Neural cell (in vitro differentiated cells): ENCODE measurements around the gene ASB6. TPM values are rescaled to one million over a fixed set of nuclear protein-coding genes. Genes with fewer than 3 reads are reported as not detected.

Experiments
- H2AFZ ChIP-seq: fragments of 200-600, 300-800 bp; sonication (generic), shearing (Covaris generic); 2 replicates; pipeline ENCODE4 v1.6.0; 2014; ENCODE audit warnings: low read depth, mild to moderate bottlenecking, antibody characterized with exemption, low read length, moderate library complexity
- H3F3A ChIP-seq: fragments of 200-600 bp; shearing (Covaris generic); 2 replicates; pipeline ENCODE4 v1.6.1; 2016; ENCODE audit warnings: mild to moderate bottlenecking, moderate library complexity, mixed read lengths, antibody characterized with exemption, low read length; ENCODE audit not compliant: insufficient read depth, poor library complexity, severe bottlenecking
- H3K27ac ChIP-seq: fragments of 200-600, 300-800 bp; sonication (generic), shearing (Covaris generic); 2 replicates; pipeline ENCODE4 v1.5.1; 2014; ENCODE audit warnings: mild to moderate bottlenecking, low read length, moderate library complexity
- H3K27me3 ChIP-seq: fragments of 300-800, 200-600 bp; sonication (generic), shearing (Covaris generic); 2 replicates; pipeline ENCODE4 v1.6.0; 2014; ENCODE audit warnings: mild to moderate bottlenecking, low read depth, low read length, moderate library complexity; ENCODE audit not compliant: insufficient read depth
- H3K36me3 ChIP-seq: fragments of 300-800, 200-600 bp; sonication (generic), shearing (Covaris generic); 2 replicates; pipeline ENCODE4 v1.5.1; 2014; ENCODE audit warnings: mild to moderate bottlenecking, antibody characterized with exemption, low read length, moderate library complexity; ENCODE audit not compliant: insufficient read depth
- H3K4me2 ChIP-seq: fragments of 300-800, 200-600 bp; sonication (generic), shearing (Covaris generic); 2 replicates; pipeline ENCODE4 v1.6.0; 2014; ENCODE audit warnings: mild to moderate bottlenecking, low read length
- H3K4me3 ChIP-seq: fragments of 300-800, 200-600 bp; sonication (generic), shearing (Covaris generic); 2 replicates; pipeline ENCODE4 v1.5.1; 2014; ENCODE audit warnings: mild to moderate bottlenecking, low read length, moderate library complexity
- H3K79me2 ChIP-seq: fragments of 200-600 bp; shearing (Covaris generic); replicated peaks from 2 replicates; pipeline ENCODE4 v1.6.0; 2014; ENCODE audit warnings: mild to moderate bottlenecking, low read length, moderate library complexity; ENCODE audit not compliant: insufficient read depth
- H3K9ac ChIP-seq: fragments of 300-800, 200-600 bp; sonication (generic), shearing (Covaris generic); 2 replicates; pipeline ENCODE4 v1.6.1; 2016; ENCODE audit warnings: mild to moderate bottlenecking, low read length, mixed read lengths
- H3K9me2 ChIP-seq: fragments of 200-600 bp; shearing (Covaris generic); 2 replicates; pipeline ENCODE4 v1.6.1; 2016; ENCODE audit warnings: mild to moderate bottlenecking, low read length, mixed read lengths; ENCODE audit not compliant: insufficient read depth
- H3K9me3 ChIP-seq: fragments of 200-600, 300-800 bp; sonication (generic), shearing (Covaris generic); 2 replicates; pipeline ENCODE4 v1.6.1; 2016; ENCODE audit warnings: mild to moderate bottlenecking, mixed run types, low read length, moderate library complexity, mixed read lengths
- H4K20me1 ChIP-seq: fragments of 200-600 bp; shearing (Covaris generic); 2 replicates; pipeline ENCODE4 v1.6.1; 2016; ENCODE audit warnings: mild to moderate bottlenecking, mixed run types; ENCODE audit not compliant: insufficient read depth
- CTCF ChIP-seq: fragments of 450-650 bp; IDR thresholded peaks from 2 replicates; pipeline ENCODE4 v1.5.1; 2014; ENCODE audit warnings: antibody characterized with exemption, mild to moderate bottlenecking, moderate library complexity; ENCODE audit not compliant: poor library complexity, severe bottlenecking
- EP300 ChIP-seq: fragments of 450-650 bp; conservative IDR thresholded peaks from 2 replicates; pipeline ENCODE4 v1.6.1; 2014; ENCODE audit warnings: antibody characterized with exemption, mild to moderate bottlenecking, moderate library complexity; ENCODE audit not compliant: poor library complexity, severe bottlenecking
- EZH2 ChIP-seq: fragments of 200-600, 300-800 bp; shearing (Covaris generic), sonication (generic); IDR thresholded peaks from 2 replicates; pipeline ENCODE4 v1.6.1; 2014; ENCODE audit warnings: antibody characterized with exemption, low read length, borderline replicate concordance, mild to moderate bottlenecking; ENCODE audit not compliant: insufficient read depth, poor library complexity, severe bottlenecking
- MXI1 ChIP-seq: fragments of 450-650 bp; conservative IDR thresholded peaks from 2 replicates; pipeline ENCODE4 v1.6.1; 2014; ENCODE audit warnings: antibody characterized with exemption, mild to moderate bottlenecking; ENCODE audit not compliant: poor library complexity, severe bottlenecking
- POLR2AphosphoS5 ChIP-seq: IDR thresholded peaks from 2 replicates; pipeline ENCODE4 v1.6.1; 2012
- RAD21 ChIP-seq: fragments of 450-650 bp; conservative IDR thresholded peaks from 2 replicates; pipeline ENCODE4 v1.6.1; 2014; ENCODE audit warnings: antibody characterized with exemption, mild to moderate bottlenecking, moderate library complexity
- REST ChIP-seq: IDR thresholded peaks from 2 replicates; pipeline ENCODE4 v1.6.1; 2012; ENCODE audit warnings: borderline replicate concordance
- SMC3 ChIP-seq: fragments of 450-650 bp; conservative IDR thresholded peaks from 2 replicates; pipeline ENCODE4 v1.6.1; 2014; ENCODE audit warnings: antibody characterized with exemption, mild to moderate bottlenecking, moderate library complexity; ENCODE audit not compliant: poor library complexity
- TAF1 ChIP-seq: IDR thresholded peaks from 2 replicates; pipeline ENCODE4 v1.6.1; 2012; ENCODE audit warnings: low read depth
- polyA plus RNA-seq: library from polyadenylated mRNA; depleted of rRNA; stranded (reverse); fragments of >200 nt; gene quantifications from 2 replicates; pipeline ENCODE4 v1.2.3, GENCODE V29; 2014

The ASB6 gene
- polyA plus RNA-seq, 1 donor from 2014 or later, result 18.4 TPM

DNA sequence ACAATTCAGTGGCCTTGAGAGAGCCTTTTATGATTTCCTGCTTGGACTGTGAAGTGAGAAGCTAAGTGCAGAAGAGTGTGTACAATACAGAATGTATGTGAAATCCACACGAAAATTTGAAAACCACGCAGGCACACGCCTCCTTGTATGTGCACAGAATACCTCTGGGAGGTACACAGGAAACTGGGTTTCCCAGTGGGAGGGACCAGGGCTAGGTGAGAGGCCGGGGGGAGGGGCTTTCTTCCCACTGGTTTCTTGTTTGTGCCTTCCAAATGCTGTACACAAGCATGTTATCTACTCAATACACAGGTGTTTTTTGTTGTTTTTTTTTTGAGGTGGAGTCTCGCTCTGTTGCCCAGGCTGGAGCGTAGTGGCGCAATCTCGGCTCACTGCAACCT, 37.2 kb downstream of the ASB6 start:
- no peaks in the 10 kb centered on the region for H3K79me2 ChIP-seq
- H3K4me2 ChIP-seq, result no peak overlapping the region
- H2AFZ ChIP-seq, result no peak overlapping the region
- no peaks in the 10 kb centered on the region for H3F3A ChIP-seq
- no peak overlapping the region for H3K27ac ChIP-seq
- H3K9me3 ChIP-seq, result no peaks in the 10 kb centered on the region
- H3K4me3 ChIP-seq, result no peak overlapping the region
- H3K9me2 ChIP-seq, result no peaks in the 10 kb centered on the region
- H4K20me1 ChIP-seq, result no peaks in the 10 kb centered on the region
- H3K36me3 ChIP-seq, result no peaks in the 10 kb centered on the region
- H3K9ac ChIP-seq, result no peak overlapping the region
- TF ChIP-seq TAF1 (no peak), CTCF (no peak), REST (no peak), EZH2 (no peak), SMC3 (no peak), POLR2AphosphoS5 (no peak), EP300 (no peak), MXI1 (no peak), RAD21 (no peak)
- H3K27me3 ChIP-seq, result no peaks in the 10 kb centered on the region

- Histone ChIP-seq H3F3A (no peaks in the 10 kb centered on the region), H3K27me3 (no peaks in the 10 kb centered on the region), H3K79me2 (no peaks in the 10 kb centered on the region), H3K4me3 (no peak overlapping the region), H3K9me3 (no peaks in the 10 kb centered on the region), H3K27ac (no peak overlapping the region), H3K4me2 (no peak overlapping the region), H2AFZ (no peak overlapping the region), H3K36me3 (no peaks in the 10 kb centered on the region), H3K9ac (no peak overlapping the region), H4K20me1 (no peaks in the 10 kb centered on the region), H3K9me2 (no peaks in the 10 kb centered on the region)
- TF ChIP-seq EP300 (no peak), RAD21 (no peak), POLR2AphosphoS5 (no peak), CTCF (no peak), MXI1 (no peak), SMC3 (no peak), REST (no peak), EZH2 (no peak), TAF1 (no peak)
Measured at GRCh38 chr9:129604056-129604765, 37.7 kb downstream of the ASB6 start.
